ENCODE data around the gene DOCK8.

The DOCK8 gene

DNA sequence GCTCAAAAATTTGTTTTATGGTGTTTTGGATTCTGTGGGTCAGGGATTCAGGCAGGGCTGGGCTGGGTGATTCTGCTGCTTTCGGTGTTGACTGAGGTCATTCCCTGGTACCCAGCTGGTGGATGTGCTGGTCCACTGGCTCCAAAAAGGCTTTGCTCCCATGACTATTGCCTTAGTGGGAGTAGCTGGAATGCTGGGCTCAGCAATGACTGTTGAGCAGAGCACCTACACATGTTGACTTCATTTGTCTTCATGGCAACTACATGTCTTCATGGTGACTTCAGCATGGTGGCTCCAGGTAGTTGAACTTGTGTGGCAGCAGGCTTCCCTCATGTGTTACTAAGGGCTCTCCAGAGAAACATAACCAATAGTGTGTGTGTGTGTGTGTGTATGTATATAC lies 297.2 kb downstream of the DOCK8 start:
- no peak overlapping the region for H3K27ac ChIP-seq
- no peak overlapping the region for H2AFZ ChIP-seq (ENCODE audit: low read depth)
- no peak overlapping the region for H3K9ac ChIP-seq
- no peaks in the 10 kb centered on the region for H3K27me3 ChIP-seq (ENCODE audit: insufficient read depth, low read depth)
- no peaks in the 10 kb centered on the region for H3K79me2 ChIP-seq (ENCODE audit: insufficient read depth, low read depth)
- H3K4me2 ChIP-seq, result no peak overlapping the region
- no peaks in the 10 kb centered on the region for H4K20me1 ChIP-seq (ENCODE audit: insufficient read depth)
- TF ChIP-seq, protein P1, sequence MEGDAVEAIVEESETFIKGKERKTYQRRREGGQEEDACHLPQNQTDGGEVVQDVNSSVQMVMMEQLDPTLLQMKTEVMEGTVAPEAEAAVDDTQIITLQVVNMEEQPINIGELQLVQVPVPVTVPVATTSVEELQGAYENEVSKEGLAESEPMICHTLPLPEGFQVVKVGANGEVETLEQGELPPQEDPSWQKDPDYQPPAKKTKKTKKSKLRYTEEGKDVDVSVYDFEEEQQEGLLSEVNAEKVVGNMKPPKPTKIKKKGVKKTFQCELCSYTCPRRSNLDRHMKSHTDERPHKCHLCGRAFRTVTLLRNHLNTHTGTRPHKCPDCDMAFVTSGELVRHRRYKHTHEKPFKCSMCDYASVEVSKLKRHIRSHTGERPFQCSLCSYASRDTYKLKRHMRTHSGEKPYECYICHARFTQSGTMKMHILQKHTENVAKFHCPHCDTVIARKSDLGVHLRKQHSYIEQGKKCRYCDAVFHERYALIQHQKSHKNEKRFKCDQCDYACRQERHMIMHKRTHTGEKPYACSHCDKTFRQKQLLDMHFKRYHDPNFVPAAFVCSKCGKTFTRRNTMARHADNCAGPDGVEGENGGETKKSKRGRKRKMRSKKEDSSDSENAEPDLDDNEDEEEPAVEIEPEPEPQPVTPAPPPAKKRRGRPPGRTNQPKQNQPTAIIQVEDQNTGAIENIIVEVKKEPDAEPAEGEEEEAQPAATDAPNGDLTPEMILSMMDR (conservative IDR thresholded peaks at IDR 0.05; ENCODE audit: low read depth, low read length), result no peak
- no peaks in the 10 kb centered on the region for H3K36me3 ChIP-seq (ENCODE audit: insufficient read depth)
- peaks cover under 1% of the 10 kb centered on the region for H3K4me1 ChIP-seq (ENCODE audit: low read depth, poor library complexity, severe bottlenecking)
- H3K4me3 ChIP-seq (IDR thresholded peaks at IDR 0.05; ENCODE audit: insufficient read depth, low read depth, low read length), result no peak overlapping the region

- no peaks in the 10 kb centered on the region for H3K27me3 ChIP-seq (ENCODE audit: insufficient read depth, low read depth)
- H3K4me2 ChIP-seq, result no peak overlapping the region
- H2AFZ ChIP-seq (ENCODE audit: low read depth), result no peak overlapping the region
- H3K4me3 ChIP-seq (IDR thresholded peaks at IDR 0.05; ENCODE audit: insufficient read depth, low read depth, low read length), result no peak overlapping the region
- no peaks in the 10 kb centered on the region for H4K20me1 ChIP-seq (ENCODE audit: insufficient read depth)
- no peak overlapping the region for H3K9ac ChIP-seq
- H3K79me2 ChIP-seq (ENCODE audit: insufficient read depth, low read depth), result no peaks in the 10 kb centered on the region
- no peaks in the 10 kb centered on the region for H3K36me3 ChIP-seq (ENCODE audit: insufficient read depth)
- no peaks in the 10 kb centered on the region for H3K4me1 ChIP-seq (ENCODE audit: low read depth, poor library complexity, severe bottlenecking)
- TF ChIP-seq, protein P1 (conservative IDR thresholded peaks at IDR 0.05; ENCODE audit: low read depth, low read length), result no peak
- H3K27ac ChIP-seq, result no peak overlapping the region
Measured at GRCh38 chr9:512555-513272, 298.0 kb downstream of the DOCK8 start.
